GM18508 (cell line): ENCODE measurements around the gene SPATA2L.
"Not testable (repeated sequence)": the region's sequence is repeated elsewhere in the genome, so short reads cannot be mapped to it uniquely, and the experiment has no call there.

ENCODE experiments used
- ATAC-seq: cut with Tn5 transposase; IDR thresholded peaks from one replicate; pipeline ENCODE4 v1.9.1; 2021; ENCODE audit warnings: moderate number of reproducible peaks; ENCODE audit not compliant: insufficient read depth, unreplicated experiment

Gene SPATA2L

DNA sequence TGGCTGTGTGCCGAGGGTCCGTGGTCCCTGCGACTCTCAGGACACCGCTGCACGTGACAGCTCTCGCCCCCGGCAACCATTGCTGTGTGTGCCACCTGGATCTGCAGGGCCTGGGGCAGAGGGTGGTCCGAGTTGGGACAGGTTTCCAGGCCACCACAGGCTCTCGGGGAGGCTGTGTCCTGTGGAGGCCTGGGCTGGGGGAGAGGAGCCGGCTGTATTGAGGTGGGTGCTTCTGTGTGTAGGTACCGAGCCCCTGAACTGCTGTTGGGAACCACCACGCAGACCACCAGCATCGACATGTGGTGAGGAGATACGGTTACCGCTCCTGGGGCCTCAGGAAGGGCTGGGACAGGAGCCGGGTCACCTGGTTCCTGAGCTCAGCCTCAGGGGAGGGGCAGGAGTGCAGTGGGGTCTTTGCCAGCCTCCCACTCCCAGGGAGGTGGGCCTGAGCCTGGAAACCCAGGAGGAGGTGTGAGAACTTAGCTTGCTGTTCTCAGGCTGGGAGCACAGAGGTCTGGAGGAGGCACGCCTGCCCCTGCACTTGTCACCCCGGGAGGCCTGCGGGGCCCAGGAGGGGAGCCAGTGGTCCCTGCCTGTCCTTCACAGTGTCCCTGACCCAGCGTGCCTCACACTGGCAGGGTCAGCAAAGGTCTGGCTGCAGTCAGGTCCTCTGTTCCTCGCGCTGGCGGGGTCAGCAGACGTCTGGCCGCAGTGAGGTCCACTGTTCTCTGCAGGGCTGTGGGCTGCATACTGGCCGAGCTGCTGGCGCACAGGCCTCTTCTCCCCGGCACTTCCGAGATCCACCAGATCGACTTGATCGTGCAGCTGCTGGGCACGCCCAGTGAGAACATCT lies 7.3 kb downstream of the SPATA2L start:
- ATAC-seq = no peak

- no peak for ATAC-seq
These were observed 8.2 kb downstream of the SPATA2L start for GRCh38 chr16:89693289-89693731.

GRCh38 chr16:89691986-89692569 lies 9.4 kb downstream of the SPATA2L start:
- ATAC-seq = no peak

- ATAC-seq = no peak
These were observed 10.1 kb downstream of the SPATA2L start for GRCh38 chr16:89691231-89691985.

- no peak for ATAC-seq
These were observed 11.1 kb downstream of the SPATA2L start for GRCh38 chr16:89690392-89690901.

DNA sequence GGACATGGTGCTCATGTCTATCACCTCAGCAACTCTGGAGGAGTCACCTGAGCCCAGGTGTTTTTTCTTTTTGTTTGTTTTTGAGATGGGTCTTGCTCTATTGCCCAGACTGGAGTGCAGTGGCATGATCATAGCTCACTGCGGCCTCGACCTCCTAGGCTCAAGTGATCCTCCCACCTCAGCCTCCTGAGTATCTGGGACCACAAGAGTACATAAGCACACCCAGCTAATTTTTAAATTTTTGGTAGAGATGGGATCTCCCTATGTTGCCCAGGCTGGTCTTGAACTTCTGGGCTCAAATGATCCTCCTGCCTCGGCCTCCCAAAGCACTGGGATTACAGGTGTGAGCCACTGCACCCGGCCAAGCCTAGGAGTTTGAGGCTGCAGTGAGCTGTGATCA lies 11.9 kb downstream of the SPATA2L start:
- not testable (repeated sequence) for ATAC-seq

DNA sequence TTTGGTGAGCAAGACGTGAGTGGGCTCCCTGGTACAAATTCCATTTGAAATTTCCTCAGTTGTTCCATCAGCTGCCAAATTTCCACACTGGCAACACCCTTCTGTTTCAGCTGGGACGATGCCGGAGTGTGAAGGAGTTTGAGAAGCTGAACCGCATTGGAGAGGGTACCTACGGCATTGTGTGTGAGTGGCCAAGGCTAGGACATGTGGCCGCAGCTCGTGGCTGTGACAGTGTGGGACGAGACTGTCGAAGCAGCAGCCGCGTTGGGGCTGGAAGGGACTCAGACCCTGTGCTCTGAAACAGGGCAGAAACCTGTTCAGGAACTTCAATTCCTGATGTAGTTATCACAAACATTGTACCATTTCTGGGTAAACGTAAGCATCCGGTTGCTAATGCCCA lies 12.4 kb downstream of the SPATA2L start:
- no peak for ATAC-seq

DNA sequence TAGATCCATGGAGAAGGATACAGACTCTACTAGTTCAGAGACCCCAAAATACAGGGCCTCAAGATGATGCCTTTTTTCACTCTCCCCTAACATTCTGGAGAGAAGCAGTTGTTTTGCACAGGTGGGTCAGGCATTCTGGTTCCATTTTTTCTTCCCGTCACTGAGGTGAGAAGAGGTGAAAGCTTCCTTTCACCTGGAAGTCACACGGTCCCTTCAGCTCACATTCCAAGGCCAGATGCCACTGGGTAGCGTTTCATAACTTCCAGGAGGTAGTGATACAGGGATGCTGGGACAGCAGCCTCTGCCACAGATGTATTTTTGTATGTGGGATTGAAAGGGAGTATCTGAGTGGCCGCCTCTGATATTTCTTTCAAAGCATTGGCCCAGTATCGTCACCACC lies 13.1 kb downstream of the SPATA2L start:
- no peak for ATAC-seq

DNA sequence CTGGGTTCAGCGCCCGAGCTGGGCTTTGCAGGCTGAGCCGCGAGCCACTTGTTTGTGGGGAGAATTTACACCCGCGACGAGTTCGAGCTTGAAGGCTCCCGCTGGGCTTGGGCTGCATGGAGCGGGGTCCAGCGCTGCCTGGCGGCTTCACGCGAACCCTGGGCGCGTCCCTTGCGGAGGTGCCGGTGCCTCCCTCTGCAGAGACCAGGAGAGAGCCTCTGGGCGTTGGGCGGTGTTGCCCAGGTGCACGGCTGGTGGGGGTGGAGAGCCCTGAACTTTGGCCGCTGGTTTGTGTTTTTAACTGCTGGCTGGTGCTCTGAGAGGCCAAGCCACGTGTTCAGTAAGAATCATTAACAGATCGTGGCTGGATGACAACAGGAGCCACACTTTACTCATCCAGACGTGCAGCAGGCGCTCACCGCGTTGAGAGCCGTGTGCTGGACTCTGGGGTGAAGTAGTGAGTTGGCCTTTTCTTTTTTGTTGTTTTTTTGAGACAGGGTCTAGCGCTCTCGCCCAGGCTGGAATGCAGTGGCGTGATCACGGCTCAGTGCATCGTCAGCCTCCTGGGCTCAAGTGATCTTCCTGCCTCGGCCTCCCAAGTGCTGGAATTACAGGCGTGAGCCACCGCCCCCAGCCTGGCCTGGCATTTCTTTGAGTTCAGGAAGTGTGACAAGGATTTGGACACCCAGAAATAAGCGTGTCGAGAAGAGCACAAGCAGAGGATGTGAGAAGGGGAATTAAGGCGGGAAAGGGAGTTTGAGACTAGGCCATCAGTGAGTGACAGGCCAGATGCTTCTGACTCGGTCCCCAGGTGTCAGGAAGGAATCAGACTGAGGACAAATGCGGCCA lies 14.2 kb downstream of the SPATA2L start:
- ATAC-seq = no peak

DNA sequence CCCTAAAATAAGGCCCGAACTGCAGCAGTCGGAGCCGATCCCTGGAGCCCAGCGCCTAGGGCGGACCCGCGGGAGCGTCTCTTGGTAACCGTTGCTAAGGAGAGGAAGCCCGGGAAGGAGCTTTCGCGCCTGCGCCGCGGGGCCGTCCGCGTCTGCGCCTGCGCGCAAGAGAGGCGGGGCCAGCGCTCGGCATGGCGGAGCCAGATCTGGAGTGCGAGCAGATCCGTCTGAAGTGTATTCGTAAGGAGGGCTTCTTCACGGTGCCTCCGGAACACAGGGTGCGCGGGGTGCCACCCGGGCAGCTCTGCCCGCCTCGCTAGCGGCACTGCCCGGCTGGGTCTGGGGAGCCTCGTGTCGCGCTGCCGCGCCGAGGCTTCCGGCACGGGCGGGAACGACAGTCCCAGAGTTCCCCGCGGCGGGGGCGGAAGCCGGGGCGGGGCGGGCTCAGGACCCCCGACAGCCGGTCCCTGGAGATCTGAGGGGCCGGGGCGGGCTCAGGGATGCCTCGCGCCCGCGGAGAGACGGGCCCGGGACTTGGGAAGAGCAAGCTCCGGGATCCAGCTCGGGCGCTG lies 14.9 kb downstream of the SPATA2L start, which contains the start of gene CDK10:
Gene CDK10 (plus strand): TSS at position 170 of the 572 bp plus-strand sequence. CDS start 22 bp downstream, at position 192.
- ATAC-seq = no peak

- ATAC-seq = no peak
These were observed 15.6 kb downstream of the SPATA2L start for GRCh38 chr16:89685916-89686315.

DNA sequence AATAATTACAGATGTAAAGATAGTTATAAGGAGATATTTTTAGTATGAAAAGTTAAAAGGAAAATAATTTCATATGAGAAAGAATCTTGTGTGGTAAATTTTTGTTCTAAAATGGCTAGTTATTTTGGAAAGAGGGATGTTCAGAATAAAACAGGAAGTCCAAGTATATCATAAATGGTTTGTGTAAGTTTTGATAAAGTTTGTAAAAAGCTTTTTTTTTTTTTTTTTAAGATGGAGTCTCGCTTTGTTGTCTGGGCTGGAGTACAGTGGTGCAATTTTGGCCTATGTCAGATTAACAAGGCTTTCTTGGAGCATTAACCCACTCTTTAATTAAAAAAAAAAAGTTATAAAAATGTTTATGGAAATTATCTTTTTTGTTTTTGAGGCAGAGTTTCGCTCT lies 23.2 kb downstream of the SPATA2L start:
- ATAC-seq = no peak

GRCh38 chr16:89672177-89672941 lies 29.1 kb downstream of the SPATA2L start:
- no peak for ATAC-seq

- ATAC-seq = not testable (repeated sequence)
These were observed 29.9 kb downstream of the SPATA2L start for GRCh38 chr16:89671565-89671964.

DNA sequence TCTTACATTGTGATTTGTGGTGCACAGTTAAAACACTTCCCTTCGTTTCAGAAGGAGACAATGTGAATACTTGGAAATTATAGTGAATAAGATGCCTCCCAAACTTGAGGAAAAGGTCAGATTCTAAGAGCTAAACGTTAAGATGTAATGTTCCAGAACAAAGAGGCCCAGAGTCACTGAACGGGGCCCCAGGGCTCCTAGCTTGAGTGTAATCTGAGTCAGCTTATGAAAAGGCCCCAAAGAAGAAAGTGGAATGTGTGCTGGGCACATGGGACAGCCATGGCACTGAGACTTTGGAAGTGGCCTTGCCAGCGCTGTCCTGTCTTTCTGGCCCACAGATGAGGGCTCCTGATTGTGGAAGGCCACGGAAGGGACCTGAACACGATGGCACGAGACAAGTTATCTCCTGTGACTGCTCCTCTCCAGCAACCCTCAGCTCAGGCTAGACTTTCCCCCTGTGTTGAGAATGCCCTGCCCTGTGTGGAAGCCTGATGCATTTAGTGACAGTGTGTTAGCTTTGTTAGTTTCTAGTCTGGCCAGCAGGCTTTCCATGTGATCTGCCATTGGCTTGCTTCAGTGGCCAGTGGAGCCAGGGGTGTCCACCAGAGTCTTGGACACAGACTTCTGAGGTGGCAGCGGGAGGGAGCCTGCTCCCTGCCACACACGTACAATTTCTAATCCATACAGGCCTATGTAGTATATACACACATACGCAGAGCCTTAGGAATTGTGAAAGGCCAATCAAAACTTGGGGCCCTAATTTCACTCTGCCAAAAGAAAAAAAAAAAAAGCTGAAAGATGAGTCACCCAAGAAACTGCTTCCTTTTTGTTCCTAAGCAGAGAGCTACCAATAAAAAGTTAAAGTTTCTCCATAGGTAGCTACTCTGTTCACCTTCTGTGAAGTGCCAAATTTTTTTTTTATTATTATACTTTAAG lies 30.7 kb downstream of the SPATA2L start:
- no peak for ATAC-seq

- no peak for ATAC-seq
These were observed 31.8 kb downstream of the SPATA2L start for GRCh38 chr16:89669755-89670154.

- no peak for ATAC-seq
These were observed 32.7 kb downstream of the SPATA2L start for GRCh38 chr16:89668790-89669158.

DNA sequence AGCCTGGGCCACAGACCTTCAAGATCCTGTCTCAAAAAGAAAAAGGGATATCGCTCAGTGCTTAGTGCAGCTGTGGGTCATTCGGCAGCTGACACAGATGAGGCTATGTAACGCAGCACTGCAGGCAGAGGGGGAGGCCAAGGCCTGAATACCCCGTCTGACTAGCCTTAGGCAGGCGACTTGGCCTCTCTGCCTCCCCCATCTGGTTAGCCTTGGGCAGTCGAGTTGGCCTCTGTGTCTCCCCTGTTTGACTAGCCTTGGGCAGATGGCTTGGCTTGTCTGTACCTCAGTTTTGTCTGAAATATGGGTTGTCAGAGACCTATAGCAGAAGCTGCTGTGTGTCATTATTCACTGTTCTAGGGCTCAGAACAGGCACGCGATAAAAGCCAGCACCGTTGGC lies 33.9 kb downstream of the SPATA2L start:
- ATAC-seq = no peak
